ENCODE data around the gene MAP3K14. TPM values are rescaled to one million over a fixed set of nuclear protein-coding genes. Genes with fewer than 3 reads are reported as not detected.

Gene MAP3K14
- total RNA-seq, 1 experiment from 2014 or later: 6.2 TPM

GRCh38 chr17:45236282-45236606, 80.6 kb downstream of the MAP3K14 start:
- DNase-seq (ENCODE audit: low spot score): no peak

DNA sequence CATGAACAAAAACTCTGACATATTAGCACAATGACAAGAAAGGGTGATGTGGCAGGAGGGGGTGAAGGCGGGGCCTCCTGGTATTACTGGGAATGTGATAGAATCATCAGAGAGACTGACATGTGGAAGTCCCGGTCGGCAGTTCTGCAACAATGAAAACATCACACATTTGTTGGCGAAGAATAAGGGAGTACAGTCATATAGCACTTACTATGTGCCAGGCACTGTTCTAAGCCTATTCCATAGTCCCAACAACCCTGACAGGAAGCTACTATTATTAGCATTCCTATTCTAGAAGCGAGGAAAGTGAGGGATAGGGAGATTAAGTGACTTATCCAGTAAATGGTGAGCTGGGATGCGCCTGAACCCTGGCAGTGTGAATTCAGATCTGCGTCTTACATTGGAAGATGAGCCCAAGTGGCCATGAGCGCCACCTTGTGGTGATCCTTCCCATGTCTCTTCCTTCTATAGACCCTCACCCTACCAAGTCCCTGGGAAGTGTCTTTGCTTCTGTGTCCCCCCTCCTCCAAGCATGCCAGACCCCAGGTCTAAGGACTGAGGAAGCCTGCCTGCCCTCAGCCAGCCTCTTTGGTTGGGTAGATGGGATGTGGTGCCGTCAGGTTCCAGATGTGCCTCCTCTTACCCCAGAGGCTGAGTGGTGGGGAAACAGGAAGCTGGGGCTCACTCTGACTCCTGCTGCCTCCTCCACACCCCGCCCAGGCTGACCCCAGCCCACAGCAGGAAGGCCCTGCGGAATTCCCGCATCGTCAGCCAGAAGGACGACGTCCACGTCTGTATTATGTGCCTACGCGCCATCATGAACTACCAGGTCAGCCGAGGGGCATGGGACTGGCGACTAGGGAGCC, 81.2 kb downstream of the MAP3K14 start:
- DNase-seq (ENCODE audit: low spot score): peak; percentile 84

- DNase-seq (ENCODE audit: low spot score): peak; percentile 46
Measured at GRCh38 chr17:45234641-45235415, 82.0 kb downstream of the MAP3K14 start.

DNA sequence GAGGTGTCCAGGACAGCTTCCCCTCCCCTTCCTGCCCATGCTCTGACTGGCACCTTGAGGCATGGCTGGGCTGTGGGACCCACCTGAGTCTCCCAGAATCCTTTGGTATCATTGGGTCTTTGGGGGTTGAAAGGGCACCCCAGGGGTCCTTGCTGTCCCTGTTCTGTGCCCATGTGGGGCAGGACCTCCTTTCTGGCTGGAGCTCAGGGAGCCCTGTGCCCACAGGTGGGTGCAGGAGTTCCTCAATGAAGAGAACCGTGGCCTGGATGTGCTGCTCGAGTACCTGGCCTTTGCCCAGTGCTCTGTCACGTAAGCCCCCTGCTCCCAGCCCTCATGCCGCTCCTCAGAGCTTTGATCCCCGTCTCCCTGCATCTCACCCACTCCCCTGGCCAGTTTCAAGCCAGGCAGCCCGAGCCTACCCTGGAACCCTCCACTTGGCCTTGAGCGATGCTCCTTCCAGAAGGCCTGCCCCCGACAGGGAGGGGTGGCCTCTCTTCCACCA, 83.3 kb downstream of the MAP3K14 start:
- DNase-seq (ENCODE audit: low spot score): no peak

DNA sequence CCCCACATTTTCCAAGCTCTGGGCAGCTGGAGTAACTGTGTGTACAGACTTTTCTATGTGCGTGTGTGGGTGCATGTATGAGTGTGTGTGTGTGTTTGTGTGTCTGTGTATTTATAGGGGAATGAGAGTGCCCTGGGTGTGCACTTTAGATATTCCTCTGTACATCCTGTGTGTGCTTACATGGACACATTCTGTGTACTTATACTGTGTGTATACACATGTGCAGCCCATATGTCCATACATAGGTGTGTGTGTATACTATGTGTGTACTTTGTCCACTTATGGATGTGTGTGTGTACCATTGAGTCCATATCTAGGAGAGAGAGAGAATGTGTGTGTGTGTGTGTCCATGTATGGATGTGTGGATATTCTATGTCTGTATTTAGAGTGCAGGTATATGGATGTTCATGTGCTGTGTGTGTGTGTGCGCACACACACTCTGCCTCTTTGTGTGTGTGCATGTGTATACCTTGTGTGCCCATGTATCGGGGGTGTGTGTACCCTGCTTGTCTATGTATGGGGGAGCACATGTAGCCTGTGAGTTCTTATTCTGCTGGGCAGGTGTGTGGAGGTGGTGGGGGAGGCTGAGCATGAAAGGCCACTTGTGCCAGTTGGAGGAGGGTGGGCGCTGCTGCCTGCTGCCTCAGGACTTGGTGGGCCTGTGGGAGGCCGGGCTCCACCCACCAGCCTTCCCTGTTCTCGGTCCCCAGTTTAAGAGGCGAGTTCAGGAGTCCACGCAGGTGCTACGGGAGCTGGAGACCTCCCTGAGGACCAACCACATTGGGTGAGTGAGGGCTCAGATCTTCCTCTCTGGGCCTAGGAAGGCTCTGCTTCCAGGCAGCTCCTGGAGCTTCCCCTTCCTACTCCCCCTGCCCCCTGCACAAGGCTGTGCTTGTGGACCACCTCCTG, 84.1 kb downstream of the MAP3K14 start:
- no peak for DNase-seq (ENCODE audit: low spot score)

DNA sequence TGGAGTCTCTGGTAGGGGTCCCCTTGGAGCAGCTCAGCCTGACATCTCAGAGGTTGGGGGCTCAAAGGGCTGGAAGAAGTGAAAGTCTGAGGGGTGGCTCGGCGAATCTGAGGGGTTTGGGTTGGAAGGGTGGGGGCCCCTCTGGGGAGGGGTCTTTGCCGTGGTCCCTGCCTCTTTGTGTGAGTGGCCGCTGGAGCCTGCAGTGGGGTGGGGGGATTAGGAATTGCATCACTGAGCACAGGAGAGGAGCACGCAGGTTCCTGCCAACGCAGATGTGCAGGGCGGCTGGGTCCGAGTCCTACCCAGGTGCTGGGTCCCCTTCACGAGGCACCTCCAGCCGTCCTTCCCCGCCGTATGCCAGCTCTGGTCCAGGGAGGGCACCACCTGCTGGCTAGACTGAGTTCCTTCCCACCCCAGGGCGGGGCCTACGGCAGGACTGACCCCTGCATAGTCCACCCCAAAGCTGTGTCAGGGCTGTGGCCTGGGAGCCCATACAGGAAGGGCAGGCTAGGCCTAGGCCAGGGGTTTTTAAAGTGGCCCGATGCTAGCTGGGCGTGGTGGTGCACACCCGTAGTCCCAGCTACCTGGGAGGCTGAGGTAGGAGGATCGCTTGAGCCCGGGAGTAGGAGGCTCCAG, 85.2 kb downstream of the MAP3K14 start:
- peak; percentile 50 for DNase-seq (ENCODE audit: low spot score)

DNA sequence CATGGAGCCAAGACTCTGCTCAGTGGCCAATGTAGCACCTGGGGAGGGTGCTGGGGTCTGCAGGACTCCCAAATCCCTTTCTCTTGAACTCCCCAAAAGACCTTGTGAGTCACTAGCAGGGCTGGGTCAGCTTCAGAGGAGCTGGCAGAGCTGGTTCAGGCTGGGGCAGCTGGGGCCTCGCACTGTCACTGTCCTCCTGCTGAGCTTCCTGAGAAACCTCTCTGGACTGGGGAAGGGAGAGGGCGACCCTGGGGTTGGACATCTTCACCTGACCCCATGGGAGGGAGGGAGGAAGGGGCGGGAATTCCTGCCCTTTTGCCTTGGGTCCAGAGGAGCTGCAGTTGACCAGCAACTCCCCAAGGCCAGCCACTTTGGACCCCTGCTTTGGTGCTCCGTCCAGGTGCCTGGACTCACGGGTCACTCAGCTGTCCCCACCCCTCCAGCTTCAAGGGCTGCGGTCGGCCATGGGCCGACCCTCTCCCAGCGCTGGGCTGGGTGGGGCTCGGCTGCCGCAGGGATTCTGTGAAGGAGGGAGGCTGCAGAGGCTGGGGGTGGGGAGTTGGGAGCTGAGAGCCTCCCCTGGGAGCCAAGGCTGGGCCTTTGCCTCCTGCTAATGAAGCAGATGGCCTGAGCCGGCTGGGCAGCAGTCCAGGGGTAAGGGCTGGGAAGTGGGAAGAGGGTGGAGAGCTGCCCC, 85.9 kb downstream of the MAP3K14 start:
- no peak for DNase-seq (ENCODE audit: low spot score)

DNA sequence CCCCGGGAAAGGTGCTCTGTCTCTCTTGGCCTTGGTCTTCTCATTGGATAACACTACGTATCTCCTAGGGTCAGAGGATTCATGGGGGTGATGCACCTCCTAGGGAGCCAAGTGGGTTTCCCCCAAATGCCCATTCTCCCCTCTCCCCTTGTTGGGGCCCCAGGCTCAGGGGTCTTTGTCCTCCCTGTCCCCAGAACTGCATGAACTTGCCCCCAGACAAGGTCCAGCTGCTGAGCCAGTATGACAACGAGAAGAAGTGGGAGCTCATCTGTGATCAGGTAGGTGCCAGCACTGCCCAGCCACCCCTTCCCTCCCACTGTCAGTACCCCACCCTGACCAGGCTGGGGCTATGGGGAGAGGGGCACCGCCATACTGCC, 86.4 kb downstream of the MAP3K14 start:
- DNase-seq (ENCODE audit: low spot score): no peak

- no peak for DNase-seq (ENCODE audit: low spot score)
Measured at GRCh38 chr17:45229681-45230409, 87.0 kb downstream of the MAP3K14 start.

GRCh38 chr17:45228763-45229539, 87.9 kb downstream of the MAP3K14 start:
- no peak for DNase-seq (ENCODE audit: low spot score)

DNA sequence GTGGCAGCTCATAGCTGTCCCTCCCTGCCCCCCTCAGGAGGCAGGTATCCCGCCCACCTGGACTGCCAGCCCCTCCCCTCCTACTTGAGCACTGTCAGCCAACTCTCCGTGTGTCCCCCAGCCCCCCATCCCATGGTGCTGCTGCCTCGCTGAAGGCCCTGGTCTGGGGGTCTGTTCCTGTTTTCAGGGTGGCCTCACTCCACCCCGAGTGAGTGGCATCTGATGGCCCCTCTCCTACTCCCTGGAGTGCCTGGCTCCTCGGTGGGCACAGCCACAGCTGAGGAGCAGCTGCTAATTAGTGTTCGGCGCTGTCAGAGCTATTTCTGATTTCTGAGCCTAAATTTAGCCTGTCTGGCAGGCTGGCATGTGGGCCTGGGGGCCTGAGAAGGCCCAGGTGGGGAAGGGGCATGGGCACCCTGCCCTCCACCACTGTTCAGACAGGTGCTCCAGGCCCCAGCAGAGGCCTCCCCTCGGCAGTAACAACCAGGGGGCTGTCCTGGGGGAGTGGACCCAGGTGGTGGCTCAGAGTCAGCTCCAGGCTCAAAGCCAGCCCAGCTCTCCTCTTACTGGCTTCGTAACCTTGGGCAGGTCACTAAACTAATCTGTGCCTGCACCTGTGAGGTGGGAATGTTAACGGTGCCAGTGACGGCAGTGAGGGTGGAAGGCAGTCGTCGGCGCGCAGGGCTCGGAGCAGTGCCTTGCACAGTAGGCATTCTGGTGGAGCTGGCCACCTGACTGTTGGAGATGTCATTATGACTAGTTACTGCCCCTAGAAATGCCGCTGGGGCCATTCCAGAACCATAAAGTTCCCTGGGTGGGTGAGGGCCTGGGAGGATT, 88.7 kb downstream of the MAP3K14 start:
- DNase-seq (ENCODE audit: low spot score): no peak

GRCh38 chr17:45227101-45227925, 89.5 kb downstream of the MAP3K14 start:
- no peak for DNase-seq (ENCODE audit: low spot score)

GRCh38 chr17:45226576-45226975, 90.2 kb downstream of the MAP3K14 start:
- DNase-seq (ENCODE audit: low spot score): no peak

DNA sequence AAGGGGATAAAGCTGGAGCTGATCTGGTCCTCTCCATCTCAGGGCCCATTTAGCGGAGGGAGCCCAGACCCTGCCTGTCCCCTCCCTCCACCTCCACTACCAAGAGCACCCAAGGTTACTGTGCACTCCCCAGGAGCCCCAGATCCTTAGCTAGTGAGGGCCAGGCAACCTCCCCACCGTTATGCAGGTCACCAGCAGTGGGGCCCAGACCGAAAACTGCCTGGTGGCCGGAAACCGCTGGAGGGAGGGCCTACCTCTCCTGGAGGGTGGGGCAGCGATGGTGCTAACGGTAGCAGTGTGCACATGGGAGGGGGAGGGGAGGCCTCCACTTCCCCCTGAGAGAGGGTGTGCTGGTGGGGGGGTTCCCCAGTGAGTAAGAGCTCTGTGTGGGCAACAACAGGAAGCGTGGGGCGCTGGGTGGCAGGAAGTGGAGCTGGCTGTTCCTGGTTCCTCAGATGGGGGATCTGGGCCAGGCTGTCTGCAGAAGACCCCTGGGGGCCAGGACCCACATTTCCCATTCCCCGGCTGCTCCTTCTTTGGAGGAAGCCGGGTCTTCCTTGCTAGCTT, 90.8 kb downstream of the MAP3K14 start:
- DNase-seq (ENCODE audit: low spot score): no peak

DNA sequence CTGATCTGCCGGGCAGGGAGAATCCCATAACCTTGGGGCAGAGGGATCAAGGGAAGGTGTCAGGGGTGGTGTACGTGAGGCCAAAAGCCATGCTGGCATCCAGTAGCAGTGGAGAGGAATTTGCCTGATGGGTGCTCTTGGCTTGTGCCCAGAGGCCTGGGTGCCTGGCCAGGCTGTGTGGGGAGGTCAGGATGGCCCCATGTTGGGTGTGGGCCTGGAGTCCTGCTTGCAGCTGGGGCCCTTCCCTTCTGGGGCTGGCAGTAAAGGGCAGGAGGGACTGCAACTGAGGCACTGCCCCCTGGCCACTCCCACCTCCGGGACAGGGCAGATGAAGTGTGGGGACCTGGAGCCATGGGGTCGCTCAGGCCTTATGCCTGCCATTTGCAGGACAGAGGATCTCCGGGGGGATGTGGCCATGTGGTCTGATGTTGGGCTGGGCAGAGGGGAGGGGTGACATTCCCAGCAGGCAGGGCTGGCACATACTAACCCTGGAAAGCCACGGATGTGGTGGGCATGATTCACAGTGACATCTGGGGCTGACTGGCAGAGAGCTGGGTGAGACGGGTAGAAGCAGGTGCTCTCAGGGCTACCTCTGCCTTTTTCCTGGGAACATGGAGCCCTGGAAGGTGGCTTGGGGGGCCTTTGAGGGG, 91.6 kb downstream of the MAP3K14 start:
- DNase-seq (ENCODE audit: low spot score): no peak

GRCh38 chr17:45224671-45225050, 92.2 kb downstream of the MAP3K14 start:
- DNase-seq (ENCODE audit: low spot score): no peak
